Measurements from ENCODE around the gene ADNP. TPM values are rescaled to one million over a fixed set of nuclear protein-coding genes. Genes with fewer than 3 reads are reported as not detected.

Gene ADNP
- total RNA-seq, 2 donors from 2014 or later, result 32.5 to 61.4 TPM

- H3K4me3 ChIP-seq, result peak overlapping the region; percentile 79
- no peaks in the 10 kb centered on the region for H3K27me3 ChIP-seq (replicated peaks; ENCODE audit: insufficient read depth)
- TF ChIP-seq CTCF (IDR thresholded peaks at IDR 0.05), result no peak
- peaks cover 21% of the 10 kb centered on the region for H3K36me3 ChIP-seq
- ATAC-seq (ENCODE audit: insufficient number of reproducible peaks, low FRiP score, low read depth) (no peak), DNase-seq (ENCODE audit: low spot score) (no peak)
- peak overlapping the region; percentile 92 to 93 for H3K27ac ChIP-seq
- no peaks in the 10 kb centered on the region for H3K9me3 ChIP-seq
- peaks cover 22 to 31% of the 10 kb centered on the region in 2 donors for H3K4me1 ChIP-seq (ENCODE audit: control insufficient read depth in 1 of 2, low read depth in 2 of 2)
Observed at GRCh38 chr20:50932016-50932485, 814 bp upstream of the ADNP start.

- no peaks in the 10 kb centered on the region for H3K27me3 ChIP-seq (replicated peaks; ENCODE audit: insufficient read depth)
- TF ChIP-seq CTCF (IDR thresholded peaks at IDR 0.05), result no peak
- H3K4me3 ChIP-seq, result peak overlapping the region; percentile 79
- H3K4me1 ChIP-seq (ENCODE audit: control insufficient read depth in 1 of 2, low read depth in 2 of 2), result peaks cover 29 to 34% of the 10 kb centered on the region in 2 donors
- no peaks in the 10 kb centered on the region for H3K9me3 ChIP-seq
- no peak for DNase-seq (ENCODE audit: low spot score)
- peaks cover 16% of the 10 kb centered on the region for H3K36me3 ChIP-seq
- ATAC-seq (ENCODE audit: insufficient number of reproducible peaks, low FRiP score, low read depth), result no peak
- H3K27ac ChIP-seq, result peak overlapping the region; percentile 92 to 93
Observed at GRCh38 chr20:50930976-50931305, 296 bp downstream of the ADNP start.

- Histone ChIP-seq H3K4me1 (ENCODE audit: control insufficient read depth in 1 of 2, low read depth in 2 of 2) (peaks cover 33 to 40% of the 10 kb centered on the region in 2 donors), H3K9me3 (no peaks in the 10 kb centered on the region), H3K27me3 (replicated peaks; ENCODE audit: insufficient read depth) (no peaks in the 10 kb centered on the region), H3K36me3 (peaks cover 10% of the 10 kb centered on the region), H3K4me3 (peak overlapping the region; percentile 89), H3K27ac (peak overlapping the region; percentile 70 to 92)
- DNase-seq (ENCODE audit: low spot score) (no peak), ATAC-seq (ENCODE audit: insufficient number of reproducible peaks, low FRiP score, low read depth) (no peak)
- no peak for TF ChIP-seq CTCF (IDR thresholded peaks at IDR 0.05)
Observed at GRCh38 chr20:50930139-50930975, 880 bp downstream of the ADNP start.

GRCh38 chr20:50929299-50930138 is 1.7 kb downstream of the ADNP start:
- TF ChIP-seq CTCF (IDR thresholded peaks at IDR 0.05), result peak; percentile 72
- Histone ChIP-seq H3K9me3 (no peaks in the 10 kb centered on the region), H3K4me1 (ENCODE audit: control insufficient read depth in 1 of 2, low read depth in 2 of 2) (peaks cover 33 to 48% of the 10 kb centered on the region in 2 donors), H3K27me3 (replicated peaks; ENCODE audit: insufficient read depth) (no peaks in the 10 kb centered on the region), H3K27ac (peak overlapping the region; percentile 49 to 70), H3K4me3 (peak overlapping the region; percentile 89), H3K36me3 (peaks cover 5% of the 10 kb centered on the region)
- peak; percentile 82 for DNase-seq (ENCODE audit: low spot score)
- ATAC-seq (ENCODE audit: insufficient number of reproducible peaks, low FRiP score, low read depth), result peak; percentile 62

GRCh38 chr20:50928469-50928868 is 2.8 kb downstream of the ADNP start:
- no peaks in the 10 kb centered on the region for H3K27me3 ChIP-seq (replicated peaks; ENCODE audit: insufficient read depth)
- no peaks in the 10 kb centered on the region for H3K36me3 ChIP-seq
- peak overlapping the region in 1 of 2 donors; percentile 40 for H3K27ac ChIP-seq
- H3K9me3 ChIP-seq, result no peaks in the 10 kb centered on the region
- DNase-seq (ENCODE audit: low spot score) (no peak), ATAC-seq (ENCODE audit: insufficient number of reproducible peaks, low FRiP score, low read depth) (no peak)
- TF ChIP-seq CTCF (IDR thresholded peaks at IDR 0.05), result no peak
- peaks cover 33 to 57% of the 10 kb centered on the region in 2 donors for H3K4me1 ChIP-seq (ENCODE audit: control insufficient read depth in 1 of 2, low read depth in 2 of 2)
- H3K4me3 ChIP-seq, result peak overlapping the region; percentile 89

All from thoracic aorta (tissue), 2 donors.